ENCODE data around the gene GDNF. TPM values are rescaled to one million over a fixed set of nuclear protein-coding genes. Genes with fewer than 3 reads are reported as not detected.
A peak's percentile ranks its signal among the peaks of the same experiment; 100 is the strongest.

The GDNF gene
- total and polyA plus RNA-seq, 2 donors (not counting 1 experiment from before 2014, with no cell fraction given), result 0.32 to 0.83 TPM

- H3K79me2 ChIP-seq (ENCODE audit: control insufficient read depth, insufficient read depth, low read length), result no peaks in the 10 kb centered on the region
Measured at GRCh38 chr5:37825334-37825915, 14.4 kb downstream of the GDNF start.

GRCh38 chr5:37823433-37824152 is 16.2 kb downstream of the GDNF start:
- TF ChIP-seq CTCF (conservative IDR thresholded peaks at IDR 0.05 in 1 of 2, IDR thresholded peaks at IDR 0.05 in 1 of 2; ENCODE audit: low read depth in 1 of 2, low read length in 2 of 2), result no peak
- TF ChIP-seq EZH2 (IDR thresholded peaks at IDR 0.05; ENCODE audit: low read length, missing control alignments), result no peak
- no peak for DNase-seq (ENCODE audit: low read depth in 2 of 2)
- Histone ChIP-seq H3K9me3 (ENCODE audit: control insufficient read depth, insufficient read depth, low read depth, low read length) (no peaks in the 10 kb centered on the region), H2AFZ (ENCODE audit: low read length) (no peak overlapping the region), H3K79me2 (ENCODE audit: control insufficient read depth, insufficient read depth, low read length) (no peaks in the 10 kb centered on the region), H3K4me1 (ENCODE audit: control insufficient read depth, extremely low read depth, insufficient read depth, low read length) (no peaks in the 10 kb centered on the region), H3K27me3 (ENCODE audit: control insufficient read depth, insufficient read depth, low read length) (no peaks in the 10 kb centered on the region), H3K9ac (ENCODE audit: insufficient read depth, low read length) (no peak overlapping the region), H3K4me3 (replicated peaks in 1 of 4; ENCODE audit: control extremely low read depth in 1 of 4, insufficient read depth in 1 of 4, low read depth in 3 of 4, low read length in 4 of 4) (no peak overlapping the region), H3K36me3 (ENCODE audit: control insufficient read depth, insufficient read depth, low read length) (no peaks in the 10 kb centered on the region), H3K27ac (ENCODE audit: insufficient read depth, low read length) (no peak overlapping the region), H4K20me1 (ENCODE audit: control insufficient read depth, extremely low read depth, insufficient read depth, low read length) (no peaks in the 10 kb centered on the region), H3K4me2 (ENCODE audit: extremely low read depth, insufficient read depth, low read length) (no peak overlapping the region)

More at GRCh38 chr5:37825334-37825915, 14.4 kb downstream of the GDNF start:
- Histone ChIP-seq H2AFZ (ENCODE audit: low read length) (no peak overlapping the region), H3K9ac (ENCODE audit: insufficient read depth, low read length) (no peak overlapping the region), H3K36me3 (ENCODE audit: control insufficient read depth, insufficient read depth, low read length) (no peaks in the 10 kb centered on the region), H3K4me3 (replicated peaks in 1 of 4; ENCODE audit: control extremely low read depth in 1 of 4, insufficient read depth in 1 of 4, low read depth in 3 of 4, low read length in 4 of 4) (no peak overlapping the region), H4K20me1 (ENCODE audit: control insufficient read depth, extremely low read depth, insufficient read depth, low read length) (no peaks in the 10 kb centered on the region), H3K27me3 (ENCODE audit: control insufficient read depth, insufficient read depth, low read length) (no peaks in the 10 kb centered on the region), H3K9me3 (ENCODE audit: control insufficient read depth, insufficient read depth, low read depth, low read length) (no peaks in the 10 kb centered on the region), H3K4me1 (ENCODE audit: control insufficient read depth, extremely low read depth, insufficient read depth, low read length) (no peaks in the 10 kb centered on the region), H3K27ac (ENCODE audit: insufficient read depth, low read length) (no peak overlapping the region), H3K4me2 (ENCODE audit: extremely low read depth, insufficient read depth, low read length) (no peak overlapping the region)
- DNase-seq (ENCODE audit: low read depth in 2 of 2), result no peak
- no peak for TF ChIP-seq EZH2 (IDR thresholded peaks at IDR 0.05; ENCODE audit: low read length, missing control alignments)
- TF ChIP-seq CTCF (conservative IDR thresholded peaks at IDR 0.05 in 1 of 2, IDR thresholded peaks at IDR 0.05 in 1 of 2; ENCODE audit: low read depth in 1 of 2, low read length in 2 of 2), result no peak

- Histone ChIP-seq H3K79me2 (ENCODE audit: control insufficient read depth, insufficient read depth, low read length) (no peaks in the 10 kb centered on the region), H3K4me3 (replicated peaks in 1 of 4; ENCODE audit: control extremely low read depth in 1 of 4, insufficient read depth in 1 of 4, low read depth in 3 of 4, low read length in 4 of 4) (no peak overlapping the region), H3K9ac (ENCODE audit: insufficient read depth, low read length) (no peak overlapping the region), H3K4me2 (ENCODE audit: extremely low read depth, insufficient read depth, low read length) (no peak overlapping the region), H2AFZ (ENCODE audit: low read length) (no peak overlapping the region), H4K20me1 (ENCODE audit: control insufficient read depth, extremely low read depth, insufficient read depth, low read length) (no peaks in the 10 kb centered on the region), H3K36me3 (ENCODE audit: control insufficient read depth, insufficient read depth, low read length) (no peaks in the 10 kb centered on the region), H3K27ac (ENCODE audit: insufficient read depth, low read length) (no peak overlapping the region), H3K4me1 (ENCODE audit: control insufficient read depth, extremely low read depth, insufficient read depth, low read length) (no peaks in the 10 kb centered on the region), H3K27me3 (ENCODE audit: control insufficient read depth, insufficient read depth, low read length) (no peaks in the 10 kb centered on the region), H3K9me3 (ENCODE audit: control insufficient read depth, insufficient read depth, low read depth, low read length) (no peaks in the 10 kb centered on the region)
- peak in 1 of 2 donors; percentile 30 for DNase-seq (ENCODE audit: low read depth in 2 of 2)
- TF ChIP-seq EZH2 (IDR thresholded peaks at IDR 0.05; ENCODE audit: low read length, missing control alignments) (no peak), CTCF (conservative IDR thresholded peaks at IDR 0.05 in 1 of 2, IDR thresholded peaks at IDR 0.05 in 1 of 2; ENCODE audit: low read depth in 1 of 2, low read length in 2 of 2) (no peak)
Measured at GRCh38 chr5:37816883-37817282, 23.0 kb downstream of the GDNF start.

Measured in fibroblast of lung (primary cell).